ENCODE results near the gene TMEM170A. TPM values are rescaled to one million over a fixed set of nuclear protein-coding genes. Genes with fewer than 3 reads are reported as not detected.
"Not testable (repeated sequence)": the region's sequence is repeated elsewhere in the genome, so short reads cannot be mapped to it uniquely, and the experiment has no call there.

Gene TMEM170A, protein sequence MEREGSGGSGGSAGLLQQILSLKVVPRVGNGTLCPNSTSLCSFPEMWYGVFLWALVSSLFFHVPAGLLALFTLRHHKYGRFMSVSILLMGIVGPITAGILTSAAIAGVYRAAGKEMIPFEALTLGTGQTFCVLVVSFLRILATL
- total RNA-seq: 10 to 100 TPM; 54.1 to 71.9 TPM
- long read RNA-seq, full-length matches to known transcripts: 40 of 66 reads
- long read RNA-seq, partial matches to known transcripts: 1 of 66 reads
- long read RNA-seq, other reads (novel, unspliced or antisense): 25 of 66 reads

DNA sequence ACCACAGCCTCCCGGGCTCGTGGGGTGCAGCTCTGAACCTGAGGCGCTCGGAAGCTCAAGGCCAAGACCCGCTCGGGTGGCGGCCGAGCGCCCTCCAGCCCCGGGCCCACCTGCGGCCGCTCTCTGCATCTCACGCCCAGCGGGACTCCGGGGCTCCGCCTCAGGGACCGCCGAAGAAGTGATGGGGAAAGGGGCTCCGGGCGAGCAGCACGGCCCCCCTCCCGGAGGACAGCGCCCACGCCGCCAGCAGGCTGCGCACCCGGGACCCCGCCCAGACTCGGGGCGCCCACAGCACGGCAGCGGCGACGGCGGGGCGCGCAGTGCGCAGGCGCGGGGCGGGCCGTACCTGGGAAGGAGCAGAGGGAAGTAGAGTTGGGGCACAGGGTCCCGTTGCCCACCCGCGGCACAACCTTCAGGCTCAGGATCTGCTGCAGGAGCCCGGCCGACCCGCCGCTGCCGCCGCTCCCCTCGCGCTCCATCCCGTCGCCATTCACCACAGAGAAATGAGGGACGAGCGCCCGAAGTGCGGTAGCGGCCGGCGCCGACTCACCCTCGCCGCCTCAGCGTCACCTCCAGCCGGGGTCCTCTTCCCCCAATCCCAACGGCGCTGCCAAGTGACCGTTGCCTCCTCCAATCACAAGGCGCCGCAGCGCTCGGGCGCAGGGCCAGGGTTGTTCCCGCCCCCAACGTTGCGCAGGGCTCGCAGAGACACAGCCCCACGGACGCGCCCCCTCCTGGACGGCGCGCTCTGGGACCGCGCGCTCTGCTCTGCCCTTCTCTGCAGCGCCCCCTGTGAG is at the start of gene TMEM170A:
TMEM170A (minus strand) TSS at position 568 of the 797 bp plus-strand sequence; CDS start at position 479, 89 bp downstream.
- intact Hi-C loops (cut with DNase I, micrococcal nuclease): no loop called here
- DNase-seq: peak; percentile 99 to 100
- ATAC-seq: peak; percentile 90

DNA sequence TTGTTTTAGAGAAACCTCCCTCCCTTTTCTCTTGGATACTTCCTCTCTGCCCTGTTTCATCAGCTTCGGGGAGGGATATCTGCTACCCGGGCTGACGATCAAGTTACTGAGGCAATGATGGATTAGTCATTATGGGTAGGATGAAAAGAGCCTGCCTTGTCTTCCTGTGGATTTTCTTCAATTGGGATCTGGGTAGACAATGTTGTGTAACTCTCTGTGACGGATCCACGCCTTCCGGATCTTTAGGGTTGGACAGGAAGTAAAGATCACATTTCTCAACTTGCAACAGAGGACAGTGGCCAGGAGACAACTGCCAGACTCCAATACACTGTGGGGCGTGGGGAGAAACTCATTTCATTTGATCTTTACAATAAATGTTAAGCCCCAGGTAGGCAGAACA is 42.1 kb upstream of the TMEM170A start:
- ATAC-seq (peak; percentile 88), DNase-seq (no peak)
- intact Hi-C loops (cut with DNase I, micrococcal nuclease): no loop called here

DNA sequence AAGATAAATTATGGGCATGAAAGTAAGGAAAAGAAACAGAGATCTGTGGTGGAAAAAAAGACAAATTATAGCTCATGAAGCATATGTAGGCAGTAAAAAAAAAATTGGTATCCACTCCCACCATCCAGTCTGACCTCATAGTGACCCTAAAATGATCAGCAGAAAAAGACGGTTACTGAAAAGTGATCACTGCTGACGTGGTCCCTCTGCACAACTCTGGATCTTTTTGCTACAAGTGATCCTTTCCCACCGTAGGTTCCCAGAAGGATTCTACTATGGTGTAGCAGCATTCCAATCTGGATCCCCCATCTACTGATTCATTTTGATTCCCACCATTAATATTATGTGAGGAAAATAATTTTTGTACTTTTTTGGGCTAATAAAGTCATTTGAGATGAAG is 41.6 kb upstream of the TMEM170A start:
- no peak for DNase-seq
- ATAC-seq: no peak
- intact Hi-C loops (cut with DNase I, micrococcal nuclease): no loop called here

DNA sequence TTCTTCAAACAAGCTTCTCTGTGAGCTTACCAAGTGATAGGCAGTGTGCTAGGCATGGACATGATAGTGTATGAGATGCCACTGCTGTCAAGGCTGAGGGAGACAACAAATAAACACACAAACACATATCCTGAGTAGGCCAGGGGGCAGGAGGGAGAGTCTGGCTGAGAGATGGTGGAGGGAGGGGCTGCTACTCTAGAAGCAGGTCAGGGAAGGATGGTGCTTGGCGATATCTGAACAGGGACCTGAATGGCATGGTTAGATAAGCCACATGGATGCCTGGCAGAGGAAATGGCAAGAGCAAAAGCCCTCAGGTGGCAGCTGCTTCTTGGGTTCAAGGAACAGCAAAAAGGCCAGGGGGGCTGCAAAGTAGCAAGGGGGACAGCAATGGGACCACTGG is 39.3 kb upstream of the TMEM170A start:
- intact Hi-C loops (cut with DNase I, micrococcal nuclease): no loop called here
- ATAC-seq: no peak
- DNase-seq: no peak

DNA sequence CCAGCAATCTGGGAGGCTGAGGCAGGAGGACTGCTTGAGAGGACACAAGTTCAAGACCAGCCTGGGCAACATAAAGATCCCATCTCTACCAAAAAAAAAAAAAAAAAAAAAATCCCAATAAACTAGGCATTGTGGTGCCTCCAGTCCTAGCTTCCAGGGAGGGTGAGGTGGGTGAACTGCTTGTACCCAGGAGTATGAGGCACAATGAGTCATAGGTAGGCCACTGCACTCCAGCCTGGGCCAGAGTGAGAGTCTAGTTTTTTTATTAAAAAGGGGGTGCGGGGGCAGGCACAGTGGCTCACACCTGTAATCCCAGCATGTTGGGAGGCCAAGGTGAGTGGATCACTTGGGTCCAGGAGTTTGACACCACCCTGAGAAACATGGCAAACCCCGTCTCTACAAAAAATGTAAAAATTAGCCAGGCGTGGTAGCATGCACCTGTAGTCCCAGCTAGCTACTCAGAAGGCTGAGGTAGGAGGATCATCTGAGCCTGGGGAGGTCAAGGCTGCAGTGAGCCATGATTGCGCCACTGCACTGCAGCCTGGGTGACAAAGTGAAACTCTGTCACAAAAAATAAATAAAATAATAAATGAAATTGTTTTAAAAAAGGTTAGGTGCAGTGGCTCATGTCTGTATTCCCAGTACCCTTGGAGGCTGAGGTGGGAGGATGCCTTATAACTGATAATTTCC is 38.6 kb upstream of the TMEM170A start:
- no peak for ATAC-seq
- intact Hi-C loops (cut with DNase I, micrococcal nuclease): no loop called here
- no peak for DNase-seq

DNA sequence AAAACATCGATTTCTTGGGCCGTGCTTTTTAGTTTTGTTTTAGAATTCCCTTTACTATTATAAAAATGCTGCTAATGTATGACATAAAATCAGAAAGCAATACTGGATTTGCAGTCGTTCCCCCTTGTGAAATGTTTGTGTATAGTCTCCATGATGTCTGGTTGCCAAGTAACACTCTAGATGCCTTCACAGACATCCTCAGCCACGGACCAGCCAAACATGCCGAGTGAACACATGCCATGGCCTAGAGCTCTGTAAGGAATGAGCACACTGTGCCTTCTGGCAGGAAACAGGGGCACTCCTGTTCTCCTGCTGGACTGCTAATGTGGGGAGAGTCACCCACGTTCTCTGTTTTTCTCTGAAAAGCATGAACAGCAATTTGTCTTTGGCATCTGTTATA is 37.3 kb upstream of the TMEM170A start:
- DNase-seq; intact Hi-C loops (cut with DNase I, micrococcal nuclease); ATAC-seq: not testable (repeated sequence)

DNA sequence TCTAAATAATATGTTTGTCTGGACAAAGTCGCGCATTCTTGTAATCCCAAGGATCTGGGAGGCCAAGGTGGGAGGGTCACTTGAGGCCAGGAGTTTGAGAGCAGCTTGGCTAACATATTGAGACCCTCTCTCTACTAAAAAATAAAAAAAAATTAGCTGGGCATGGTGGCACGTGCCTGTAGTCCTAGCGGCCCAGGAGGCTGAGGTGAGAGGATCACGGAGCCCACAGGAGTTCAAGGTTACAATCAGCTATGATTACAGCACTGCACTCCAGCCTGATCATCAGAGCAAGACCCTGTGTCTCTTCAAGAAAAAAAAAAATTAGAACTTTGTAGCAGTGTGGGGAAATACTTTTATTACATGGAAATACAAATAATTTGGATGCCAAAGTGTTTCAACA is 36.9 kb upstream of the TMEM170A start:
- intact Hi-C loops (cut with DNase I, micrococcal nuclease): no loop called here
- DNase-seq: no peak
- no peak for ATAC-seq

DNA sequence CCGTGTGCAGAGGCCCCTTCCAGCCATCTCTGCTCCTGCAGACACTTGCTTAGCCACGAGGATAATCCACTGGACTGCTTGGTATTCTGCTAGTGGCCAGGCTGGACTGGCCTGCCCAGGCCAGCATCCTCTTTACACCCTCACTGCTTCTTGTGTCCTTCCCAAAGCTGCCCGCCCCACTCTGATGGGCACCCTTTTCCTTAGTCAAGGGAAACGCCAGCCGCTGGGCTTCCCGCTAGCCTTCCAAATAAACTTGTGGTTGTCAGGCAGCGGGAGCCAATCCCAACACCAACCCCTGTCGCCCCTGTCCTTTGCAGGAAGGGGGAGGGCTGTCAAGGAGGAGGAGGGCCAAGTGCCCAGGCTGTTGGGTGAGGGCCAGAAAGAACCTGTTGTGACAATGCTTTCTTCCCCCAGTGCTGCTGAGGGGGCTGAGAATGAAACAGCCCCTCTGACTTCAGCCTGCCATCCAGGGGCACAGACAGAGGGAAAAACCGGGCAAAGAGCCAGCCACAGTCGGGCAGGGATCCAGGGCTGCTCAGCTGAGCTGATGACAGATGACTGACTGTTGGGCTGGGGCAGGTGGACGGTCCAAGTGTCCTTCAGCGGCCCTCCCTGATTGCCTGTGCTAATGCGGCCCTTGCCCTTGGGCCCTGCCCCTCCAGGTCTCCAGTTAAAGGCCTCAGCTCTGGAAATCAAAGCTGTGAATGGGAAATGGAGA is 34.3 kb upstream of the TMEM170A start:
- intact Hi-C loops (cut with DNase I, micrococcal nuclease): not testable (repeated sequence)
- peak; percentile 42 to 64 for DNase-seq
- peak; percentile 68 for ATAC-seq

DNA sequence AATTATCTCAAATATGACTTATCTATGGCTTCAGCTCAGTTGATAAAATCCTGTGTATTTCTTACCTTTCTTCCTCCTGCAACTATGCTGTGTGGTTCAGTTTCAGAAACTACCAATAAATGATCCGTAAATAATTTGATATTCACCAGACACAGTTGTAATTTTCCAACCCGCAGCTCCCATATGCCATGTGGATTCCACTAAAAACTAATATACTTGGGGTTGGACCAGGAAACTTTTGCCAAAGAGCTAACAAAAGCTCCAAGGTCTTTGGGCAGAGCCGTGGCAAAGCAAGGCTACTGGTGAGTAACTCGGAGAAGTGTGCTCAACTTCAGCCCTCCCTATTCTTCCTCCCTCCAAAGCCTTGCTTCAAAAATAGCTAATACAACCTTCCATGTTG is 33.1 kb upstream of the TMEM170A start:
- DNase-seq (no peak), ATAC-seq (no peak)

DNA sequence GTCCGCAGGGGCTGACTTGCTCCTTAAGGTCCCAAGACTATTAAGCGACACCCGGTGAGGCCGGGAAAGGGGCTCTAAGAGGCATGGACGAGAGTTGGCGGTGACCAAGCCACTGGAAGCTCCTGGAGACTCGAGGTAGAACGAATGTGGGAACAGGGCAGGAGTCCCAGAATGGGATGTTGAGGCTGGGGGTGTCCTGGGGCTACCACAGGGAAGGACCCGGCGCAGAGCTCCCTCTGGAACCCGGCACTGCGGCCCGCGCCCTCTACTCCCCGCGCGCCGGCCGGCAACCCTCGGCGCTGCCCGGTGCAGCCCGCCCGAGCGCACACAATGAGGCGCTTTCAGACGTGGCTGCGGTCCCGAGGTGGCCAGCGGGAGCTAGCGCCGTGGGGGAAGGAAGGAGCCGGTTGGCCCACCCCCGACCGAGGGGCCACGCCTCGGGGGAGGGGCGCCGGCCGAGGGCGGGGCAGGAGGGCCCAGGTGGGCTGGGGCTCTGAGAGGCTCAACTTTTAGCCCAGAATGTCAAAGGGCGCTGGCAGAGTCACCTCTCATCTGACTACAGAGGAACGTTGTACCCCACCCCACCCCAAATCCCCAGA is 30.7 kb upstream of the TMEM170A start, which contains the start of gene CHST6:
CHST6 (minus strand) TSS at position 366 of the 599 bp plus-strand sequence. CDS start 15,613 bp downstream, outside the sequence.
- ATAC-seq (peak; percentile 72), DNase-seq (peak in 1 of 2 donors; percentile 42)
- intact Hi-C loops (cut with DNase I, micrococcal nuclease): no loop called here

More for the DNA sequence above, 33.1 kb upstream of the TMEM170A start:
- intact Hi-C loops (cut with DNase I, micrococcal nuclease): no loop called here

DNA sequence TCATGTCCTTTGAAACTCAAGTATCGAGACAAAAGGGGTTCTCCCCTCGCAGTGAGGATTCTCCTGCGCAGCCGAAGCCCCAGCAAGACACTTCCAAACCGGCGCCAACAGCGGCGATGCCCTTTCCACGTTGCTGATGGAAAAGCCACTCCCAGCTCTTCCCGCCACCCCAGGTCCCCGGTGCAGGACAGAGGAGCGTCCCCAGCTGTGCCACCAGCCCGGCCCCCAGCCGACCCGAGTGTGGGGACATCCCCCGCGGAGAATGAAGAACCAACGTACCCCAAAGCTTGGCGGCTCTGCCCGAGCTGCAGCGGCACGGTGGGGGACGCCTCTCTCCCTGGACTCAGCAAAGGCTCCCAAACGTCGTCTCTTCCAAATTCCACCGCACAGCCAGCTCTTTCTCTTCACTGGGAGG is 30.2 kb upstream of the TMEM170A start:
- ATAC-seq (peak; percentile 19), DNase-seq (no peak)

DNA sequence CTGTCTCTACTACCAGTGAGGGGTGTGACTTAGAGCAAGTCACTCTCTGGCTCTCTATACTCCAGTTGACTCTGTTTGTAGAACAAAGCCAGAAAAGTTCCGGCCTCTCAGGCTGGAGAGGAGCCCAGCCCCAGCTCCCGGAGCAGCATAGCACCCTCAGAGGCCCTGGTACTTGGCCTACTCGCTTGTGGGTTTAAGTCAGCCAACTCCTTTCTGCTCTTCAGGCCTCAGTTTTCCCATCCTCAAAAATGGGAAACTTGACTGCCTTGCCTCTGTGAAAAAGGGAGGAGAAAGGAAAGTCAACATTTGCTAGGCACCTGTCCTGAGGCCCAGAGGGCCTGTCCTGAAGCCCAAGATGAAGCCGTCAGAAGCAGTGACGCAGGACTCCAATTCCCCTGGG is 29.7 kb upstream of the TMEM170A start:
- no peak for ATAC-seq
- no peak for DNase-seq
- intact Hi-C loops (cut with DNase I, micrococcal nuclease): no loop called here

More for the DNA sequence above, 30.2 kb upstream of the TMEM170A start:
- intact Hi-C loops (cut with DNase I, micrococcal nuclease): no loop called here

DNA sequence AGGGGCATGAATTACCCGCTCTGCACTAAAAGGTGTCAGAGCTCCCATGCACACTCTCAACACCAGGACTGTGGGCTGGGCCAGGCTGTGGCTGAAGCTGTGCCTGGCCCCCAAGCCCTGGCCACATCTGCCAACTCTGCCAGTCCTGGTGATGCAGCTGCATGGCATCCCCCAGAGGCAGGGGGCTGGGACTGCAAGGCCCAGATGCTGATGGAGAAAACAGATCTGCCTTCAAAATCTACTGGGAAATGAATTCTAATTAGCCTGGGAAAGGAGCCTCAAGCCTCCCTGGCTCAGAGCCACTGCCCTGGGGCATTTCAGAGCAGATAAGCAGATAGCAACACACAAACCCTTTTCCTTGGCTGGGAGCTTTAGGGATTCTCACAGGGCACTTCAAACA is 27.4 kb upstream of the TMEM170A start:
- DNase-seq (peak in 1 of 2 donors; percentile 24), ATAC-seq (peak; percentile 32)
- intact Hi-C loops (cut with DNase I, micrococcal nuclease): no loop called here

DNA sequence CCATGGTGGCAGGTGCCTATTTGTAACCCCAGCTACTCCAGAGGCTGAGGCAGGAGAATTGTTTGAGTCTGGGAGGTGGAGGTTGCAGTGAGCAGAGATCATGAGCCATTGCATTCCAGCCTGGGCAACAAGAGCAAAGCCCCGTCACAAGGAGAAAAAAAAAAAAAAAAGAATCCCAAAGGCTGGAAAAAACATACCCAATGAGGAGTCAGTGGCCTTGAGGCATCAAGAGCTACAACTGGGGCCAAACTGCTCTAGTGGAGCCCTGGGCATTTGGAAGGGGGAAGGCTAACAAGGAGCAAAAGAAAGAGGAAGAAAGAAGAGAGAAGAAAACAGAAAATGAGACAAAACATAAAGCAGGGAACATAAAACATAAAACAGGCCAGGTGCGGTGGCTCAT is 23.8 kb upstream of the TMEM170A start:
- DNase-seq: no peak
- ATAC-seq: no peak
- intact Hi-C loops (cut with DNase I, micrococcal nuclease): no loop called here

DNA sequence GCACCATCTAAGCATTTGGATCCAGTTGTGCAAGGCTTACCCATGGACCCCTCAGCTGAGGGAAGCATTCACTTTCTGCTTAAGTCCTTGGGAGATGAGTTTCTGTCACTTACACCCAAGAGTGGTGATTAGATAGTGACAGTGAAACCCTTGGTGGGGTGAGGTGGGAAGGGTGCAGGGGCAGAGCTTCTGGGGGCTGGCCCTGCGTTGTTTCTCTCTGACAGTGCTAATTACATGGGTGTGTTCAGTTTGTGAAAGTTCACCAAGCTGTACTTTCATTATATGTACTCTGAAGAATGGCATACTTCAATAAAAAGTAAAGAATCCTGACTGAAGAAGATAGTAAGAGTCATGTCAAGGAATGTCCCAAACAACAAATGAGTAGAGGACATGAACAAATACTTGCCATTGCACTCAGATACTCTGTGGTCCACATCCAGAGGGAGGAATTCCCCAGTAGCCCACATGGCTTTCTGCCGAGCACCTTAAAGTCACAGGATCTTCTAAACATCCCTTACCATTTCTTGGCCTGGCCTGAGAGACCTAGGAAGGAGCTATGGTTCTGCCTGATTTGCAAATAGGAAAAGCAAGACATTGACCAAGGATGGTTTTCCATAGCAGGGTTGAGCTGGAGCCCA is 22.3 kb upstream of the TMEM170A start:
- ATAC-seq (peak; percentile 85), DNase-seq (peak in 1 of 2 donors; percentile 24)
- intact Hi-C loops (cut with DNase I, micrococcal nuclease): no loop called here

DNA sequence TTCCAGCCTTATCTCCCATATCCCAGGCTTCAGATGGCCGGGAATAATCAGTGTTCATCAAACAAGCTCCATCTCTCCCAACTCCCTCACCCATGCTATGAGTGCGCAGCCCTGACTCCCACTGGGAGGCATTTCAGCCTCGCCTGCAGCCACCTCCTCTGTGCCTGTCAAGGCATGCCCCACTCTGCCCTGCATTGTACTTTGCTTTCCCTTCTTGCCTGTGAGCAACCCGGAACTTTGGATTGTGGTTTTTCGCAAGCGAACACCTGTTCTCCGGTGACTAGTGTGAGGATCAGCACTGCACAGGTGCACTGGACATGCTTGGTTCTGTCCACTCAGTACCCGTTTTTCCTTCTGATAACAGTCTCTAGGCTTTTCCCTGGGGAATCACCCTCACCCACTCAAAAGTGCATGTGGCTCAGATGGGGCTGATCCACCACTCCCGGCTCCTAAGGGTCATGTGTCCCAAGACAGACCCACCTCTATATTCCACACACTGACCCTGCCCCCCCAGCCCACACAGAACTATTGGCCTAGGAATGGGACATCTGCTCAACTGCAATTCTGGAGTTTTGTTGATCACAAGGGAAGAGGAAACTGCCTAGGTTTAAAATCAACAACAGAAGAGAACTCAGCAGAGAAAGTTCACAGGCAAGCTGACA is 21.7 kb upstream of the TMEM170A start:
- peak; percentile 86 for ATAC-seq
- intact Hi-C loops (cut with DNase I, micrococcal nuclease): no loop called here
- peak; percentile 58 to 74 for DNase-seq

DNA sequence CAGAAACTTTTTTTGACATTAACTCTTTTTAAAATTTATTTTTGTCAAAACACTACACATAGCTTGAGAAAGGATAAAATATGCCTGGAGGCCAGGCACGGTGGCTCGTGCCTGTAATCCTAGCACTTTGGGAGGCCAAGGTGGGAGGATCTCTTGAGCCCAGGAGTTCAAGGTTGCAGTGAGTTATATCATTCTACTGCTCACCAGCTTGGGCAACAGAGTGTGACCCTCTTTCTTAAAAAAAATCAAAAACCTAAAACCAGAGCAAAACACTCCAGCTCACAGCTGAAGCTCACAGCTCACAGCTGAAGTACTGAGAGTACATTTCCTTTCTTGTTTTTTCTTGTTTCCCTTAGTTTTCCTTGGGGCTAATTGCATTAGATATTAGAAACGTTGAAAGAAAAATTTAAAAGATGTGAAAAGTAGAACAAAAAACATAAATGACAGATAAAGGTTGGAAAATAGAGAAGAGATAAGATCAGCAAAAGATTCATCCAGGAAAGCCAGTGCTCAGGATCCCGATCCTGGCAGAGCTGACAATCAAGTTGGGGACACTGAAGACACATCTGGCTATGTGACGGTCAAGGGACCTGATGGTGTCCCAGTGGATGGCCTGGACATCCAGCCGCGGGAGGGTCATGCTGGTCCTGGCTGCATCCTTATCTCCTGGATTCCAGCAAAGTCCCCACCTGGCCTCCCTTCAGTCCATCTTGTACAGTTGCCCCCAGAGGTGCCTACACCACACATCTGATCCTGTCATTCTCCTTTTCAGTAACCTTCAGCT is 20.9 kb upstream of the TMEM170A start:
- DNase-seq: no peak
- ATAC-seq: no peak
- intact Hi-C loops (cut with DNase I, micrococcal nuclease): no loop called here
